GM23248 (cell line): Measurements from ENCODE around the gene ADGRD1. TPM values are rescaled to one million over a fixed set of nuclear protein-coding genes. Genes with fewer than 3 reads are reported as not detected.

ENCODE experiments used
- DNase-seq: peaks from one replicate; pipeline ENCODE4 v3.0.0-alpha.2; 2015
- H2AFZ ChIP-seq: fragments of 200-600 bp; sonication (generic); 2 replicates; pipeline ENCODE4 v1.6.1; 2016; ENCODE audit warnings: antibody characterized with exemption
- H3F3A ChIP-seq: fragments of 200-600 bp; sonication (generic); 2 replicates; pipeline ENCODE4 v1.6.1; 2016; ENCODE audit warnings: mild to moderate bottlenecking, antibody characterized with exemption, mixed run types; ENCODE audit not compliant: insufficient read depth
- H3K27ac ChIP-seq: fragments of 200-600 bp; sonication (generic); 2 replicates; pipeline ENCODE4 v1.5.1; 2016; ENCODE audit warnings: mild to moderate bottlenecking
- H3K27me3 ChIP-seq: fragments of 200-600 bp; sonication (generic); replicated peaks from 2 replicates; pipeline ENCODE4 v1.6.1; 2016; ENCODE audit warnings: mild to moderate bottlenecking; ENCODE audit not compliant: insufficient read depth
- H3K36me3 ChIP-seq: fragments of 200-600 bp; sonication (generic); 2 replicates; pipeline ENCODE4 v1.6.1; 2016; ENCODE audit warnings: low read depth, mild to moderate bottlenecking
- H3K4me1 ChIP-seq: fragments of 200-600 bp; sonication (generic); 2 replicates; pipeline ENCODE4 v1.6.1; 2016; ENCODE audit warnings: mild to moderate bottlenecking; ENCODE audit not compliant: insufficient read depth
- H3K4me2 ChIP-seq: fragments of 200-600 bp; sonication (generic); one replicate; pipeline ENCODE4 v1.6.1; 2016; ENCODE audit warnings: mild to moderate bottlenecking; ENCODE audit not compliant: unreplicated experiment
- H3K4me3 ChIP-seq: fragments of 200-600 bp; sonication (generic); 2 replicates; pipeline ENCODE4 v1.5.1; 2016; ENCODE audit warnings: mild to moderate bottlenecking
- H3K79me2 ChIP-seq: fragments of 200-600 bp; sonication (generic); 2 replicates; pipeline ENCODE4 v1.6.1; 2016; ENCODE audit warnings: mild to moderate bottlenecking; ENCODE audit not compliant: insufficient read depth
- H3K9ac ChIP-seq: fragments of 200-600 bp; sonication (generic); 2 replicates; pipeline ENCODE4 v1.6.1; 2016; ENCODE audit warnings: mild to moderate bottlenecking
- H3K9me2 ChIP-seq: fragments of 200-600 bp; sonication (generic); 2 replicates; pipeline ENCODE4 v1.6.1; 2016; ENCODE audit warnings: mixed run types, mild to moderate bottlenecking, moderate library complexity; ENCODE audit not compliant: insufficient read depth
- H3K9me3 ChIP-seq: fragments of 200-600 bp; sonication (generic); one replicate; pipeline ENCODE4 v1.6.1; 2017; ENCODE audit warnings: low read depth
- H4K20me1 ChIP-seq: fragments of 200-600 bp; sonication (generic); 2 replicates; pipeline ENCODE4 v1.6.0; 2016; ENCODE audit not compliant: insufficient read depth
- EZH2 ChIP-seq: fragments of 200-600 bp; sonication (generic); IDR thresholded peaks from 2 replicates; pipeline ENCODE4 v1.6.1; 2018; ENCODE audit warnings: antibody characterized with exemption, mild to moderate bottlenecking; ENCODE audit not compliant: insufficient read depth, poor library complexity, severe bottlenecking
- EZH2phosphoT487 ChIP-seq: fragments of 200-600 bp; sonication (generic); IDR thresholded peaks from 2 replicates; pipeline ENCODE4 v1.6.1; 2018; ENCODE audit warnings: antibody characterized with exemption, moderate library complexity, mild to moderate bottlenecking, low read depth; ENCODE audit not compliant: insufficient read depth
- WGBS, 2 experiments: methylation state at CpG; one replicate each; pipeline ENCODE4 v1.1.6; 2015 to 2017; ENCODE audit warnings: low lambda C conversion rate in 2 of 2, low coverage in 1 of 2; ENCODE audit errors: missing lambda C conversion rate in 2 of 2; 5-methylcytosine and 5-hydroxymethylcytosine counted together
- in situ Hi-C: fragments of 300-500 bp; cut with MboI; formaldehyde crosslinking; loops from 2 replicates; pipeline ENCODE4 v1.15.0; 2020
- polyA plus RNA-seq: library from polyadenylated mRNA; unstranded; fragments of >200 nt; fragmentation: Nextera tagmentation; extraction: Ambion mirVana; gene quantifications from 2 replicates; pipeline ENCODE4 v1.2.1, GENCODE V29; 2016
- total RNA-seq: library from RNA; depleted of rRNA; stranded (reverse); fragments of >200 nt; shearing (Covaris generic); gene quantifications from 2 replicates; pipeline ENCODE4 v1.2.3, GENCODE V29; 2014

Gene ADGRD1
- total and polyA plus RNA-seq, 2 experiments from 2014 or later, result 7.9 to 11.2 TPM

DNA sequence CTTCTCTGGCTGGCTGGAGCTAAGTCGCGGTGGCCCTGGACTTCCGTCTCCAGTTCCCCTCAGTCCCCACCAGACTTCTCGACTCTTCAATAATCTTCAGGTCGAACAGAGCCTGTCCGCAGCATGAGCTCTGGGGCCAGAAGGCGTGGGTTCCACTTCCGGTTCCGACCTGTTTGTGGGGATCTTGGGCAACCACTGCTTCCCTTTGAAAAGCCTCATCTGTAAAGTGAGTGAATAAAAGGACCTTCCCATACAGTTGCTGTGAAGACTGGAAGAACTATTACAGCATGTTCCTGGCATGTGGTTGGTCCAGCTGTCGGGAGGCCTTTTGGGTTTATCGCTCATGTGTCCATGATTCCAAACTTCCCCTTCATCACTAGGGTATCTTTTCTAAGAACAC, 19.4 kb downstream of the ADGRD1 start:
- TF ChIP-seq EZH2phosphoT487 (no peak), EZH2 (no peak)
- no peaks in the 10 kb centered on the region for H4K20me1 ChIP-seq
- 90 to 94% methylated on average over 11 of the region's 11 CpGs for WGBS, 2 experiments
- no peak overlapping the region for H3K27ac ChIP-seq
- H3K36me3 ChIP-seq, result no peaks in the 10 kb centered on the region
- no peak overlapping the region for H3K9ac ChIP-seq
- no peaks in the 10 kb centered on the region for H3K79me2 ChIP-seq
- H3K27me3 ChIP-seq, result no peaks in the 10 kb centered on the region
- in situ Hi-C loops, result no loop called here
- H2AFZ ChIP-seq, result no peak overlapping the region
- DNase-seq, result no peak
- no peak overlapping the region for H3K4me3 ChIP-seq
- H3F3A ChIP-seq, result no peaks in the 10 kb centered on the region
- H3K4me2 ChIP-seq, result no peak overlapping the region
- no peaks in the 10 kb centered on the region for H3K4me1 ChIP-seq
- H3K9me3 ChIP-seq, result no peaks in the 10 kb centered on the region
- no peaks in the 10 kb centered on the region for H3K9me2 ChIP-seq

DNA sequence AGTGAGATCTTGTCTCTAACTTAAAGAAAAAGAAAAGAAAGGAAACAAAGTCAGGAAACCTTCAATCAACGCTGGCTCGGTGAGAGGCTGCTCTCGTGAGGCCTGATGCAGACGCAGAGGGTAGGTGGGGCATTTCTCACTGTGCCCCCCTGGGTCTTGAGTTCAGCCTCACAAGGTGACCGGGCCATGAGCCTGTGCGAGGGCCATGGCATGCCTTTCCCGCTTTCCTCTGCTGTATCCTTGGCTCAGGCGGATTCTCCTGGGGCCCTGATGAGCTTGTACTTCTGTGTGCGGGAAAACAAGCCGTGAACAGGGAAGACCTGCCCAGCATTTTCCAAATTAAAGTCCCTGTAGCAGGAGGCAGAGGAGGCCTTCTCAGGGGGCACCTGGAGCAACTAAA, 20.2 kb downstream of the ADGRD1 start:
- Histone ChIP-seq H3K79me2 (no peaks in the 10 kb centered on the region), H3K36me3 (no peaks in the 10 kb centered on the region), H3K9ac (no peak overlapping the region), H3K27me3 (no peaks in the 10 kb centered on the region), H3K9me2 (no peaks in the 10 kb centered on the region), H3K9me3 (no peaks in the 10 kb centered on the region), H3K4me3 (no peak overlapping the region), H4K20me1 (no peaks in the 10 kb centered on the region), H2AFZ (no peak overlapping the region), H3K4me1 (no peaks in the 10 kb centered on the region), H3K27ac (no peak overlapping the region), H3F3A (no peaks in the 10 kb centered on the region), H3K4me2 (no peak overlapping the region)
- in situ Hi-C loops, result no loop called here
- 86 to 87% methylated on average over 10 of the region's 10 CpGs for WGBS, 2 experiments
- no peak for DNase-seq
- TF ChIP-seq EZH2phosphoT487 (no peak), EZH2 (no peak)

DNA sequence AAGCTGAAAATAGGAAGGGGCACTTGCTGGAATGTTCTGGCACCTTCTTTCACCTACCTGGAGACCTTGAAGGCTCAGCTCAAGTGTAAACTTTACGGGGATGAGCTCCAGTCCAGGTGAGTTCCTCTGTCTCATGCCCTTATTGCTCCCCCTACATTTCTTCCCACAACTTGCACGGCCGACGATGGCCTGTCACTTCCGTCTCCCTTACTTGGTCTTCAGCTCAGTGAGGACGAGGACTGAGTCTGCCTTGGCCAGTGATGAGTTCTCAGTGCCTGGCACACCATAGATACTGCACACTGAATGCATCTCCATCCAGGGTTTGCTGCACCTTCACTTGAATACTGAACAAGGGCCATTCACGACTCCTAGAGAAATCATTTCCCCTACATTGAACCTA, 21.4 kb downstream of the ADGRD1 start:
- H4K20me1 ChIP-seq, result no peaks in the 10 kb centered on the region
- no peak for TF ChIP-seq EZH2
- TF ChIP-seq EZH2phosphoT487, result no peak
- no peak overlapping the region for H3K4me3 ChIP-seq
- H3K9me2 ChIP-seq, result no peaks in the 10 kb centered on the region
- H3K27me3 ChIP-seq, result no peaks in the 10 kb centered on the region
- H3K9me3 ChIP-seq, result no peaks in the 10 kb centered on the region
- H3K9ac ChIP-seq, result no peak overlapping the region
- H2AFZ ChIP-seq, result no peak overlapping the region
- H3K79me2 ChIP-seq, result no peaks in the 10 kb centered on the region
- H3K4me1 ChIP-seq, result no peaks in the 10 kb centered on the region
- H3K36me3 ChIP-seq, result no peaks in the 10 kb centered on the region
- no peak overlapping the region for H3K27ac ChIP-seq
- DNase-seq, result no peak
- in situ Hi-C loops, result no loop called here
- WGBS, 2 experiments, result 60 to 78% methylated on average over 6 to 7 of the region's 7 CpGs
- H3F3A ChIP-seq, result no peaks in the 10 kb centered on the region
- no peak overlapping the region for H3K4me2 ChIP-seq

DNA sequence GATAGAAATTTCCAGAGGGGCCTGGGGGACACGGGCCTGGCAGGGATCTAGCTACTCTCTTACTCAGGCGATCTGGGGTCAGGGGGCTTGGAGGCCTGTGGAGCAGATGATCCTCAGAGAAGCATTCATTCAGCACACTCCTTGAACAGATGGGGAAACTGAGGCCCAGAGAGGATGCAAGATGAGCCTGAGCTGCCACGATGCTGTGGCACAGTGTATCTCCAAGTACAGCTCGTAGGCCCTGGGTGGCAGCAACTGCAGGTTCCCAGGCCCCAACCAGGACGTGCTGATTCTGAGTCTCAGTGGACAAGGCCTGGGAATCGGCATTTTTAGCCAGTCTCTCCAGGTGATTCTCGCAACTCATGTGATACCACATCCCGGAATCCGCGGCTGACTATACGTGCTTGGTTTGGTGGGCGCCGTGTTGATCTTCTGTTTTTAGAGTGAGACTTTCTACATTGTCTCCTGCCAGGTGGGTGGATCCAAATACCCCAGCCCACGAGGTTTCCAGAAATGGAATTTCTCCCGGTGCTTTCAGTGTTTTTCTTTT, 22.5 kb downstream of the ADGRD1 start:
- no peaks in the 10 kb centered on the region for H4K20me1 ChIP-seq
- WGBS, 2 experiments, result 83 to 85% methylated on average over 15 of the region's 15 CpGs

More for the DNA sequence above, 22.5 kb downstream of the ADGRD1 start:
- Histone ChIP-seq H3K79me2 (no peaks in the 10 kb centered on the region), H3K9me3 (no peaks in the 10 kb centered on the region), H3F3A (no peaks in the 10 kb centered on the region), H3K4me2 (no peak overlapping the region), H2AFZ (no peak overlapping the region), H3K9ac (no peak overlapping the region), H3K9me2 (no peaks in the 10 kb centered on the region), H3K36me3 (no peaks in the 10 kb centered on the region), H3K4me3 (no peak overlapping the region), H3K27ac (no peak overlapping the region), H3K4me1 (no peaks in the 10 kb centered on the region), H3K27me3 (no peaks in the 10 kb centered on the region)
- TF ChIP-seq EZH2 (no peak), EZH2phosphoT487 (no peak)
- no peak for DNase-seq
- in situ Hi-C loops, result no loop called here
